Endothelial cell of umbilical vein (primary cell): ENCODE results near the gene MIX23. TPM values are rescaled to one million over a fixed set of nuclear protein-coding genes. Genes with fewer than 3 reads are reported as not detected.

Experiments used
- BruUV-seq: library from RNA; stranded (reverse); fragments of 400-500 nt; replicated peaks from 2 replicates; lab custom pipeline; 2021; lab: Mats Ljungman, UMichigan
- CTCF ChIA-PET: fragments of 300-600, 350-600 bp; sonication (Branson Sonifier 250); formaldehyde crosslinking; loops from one replicate; lab custom pipeline; 2021; ENCODE audit warnings: antibody characterized with exemption, inconsistent platforms; lab: Charles Lee
- POLR2A ChIA-PET: fragments of 300-600, 350-600 bp; sonication (Branson Sonifier 250); formaldehyde crosslinking; loops from one replicate; lab custom pipeline; 2021; ENCODE audit warnings: antibody characterized with exemption, inconsistent platforms; lab: Charles Lee
- DNase-seq: peaks from one replicate; pipeline ENCODE4 v3.0.0-alpha.2; 2011; ENCODE audit warnings: low read depth, low spot score
- FAIRE-seq: peaks from 2 replicates; lab custom pipeline; 2011; peaks lifted over from hg19 to GRCh38; lab: Jason Lieb, UNC
- H2AFZ ChIP-seq: 2 replicates; pipeline ENCODE4 v1.6.0; 2012; ENCODE audit warnings: low read depth, low read length, control low read depth, inconsistent platforms
- H3K27ac ChIP-seq: 2 replicates; pipeline ENCODE4 v1.5.1; 2011; ENCODE audit warnings: low read depth, mild to moderate bottlenecking, control low read depth, low read length, moderate library complexity; ENCODE audit not compliant: insufficient read depth
- H3K27me3 ChIP-seq, 2 experiments: 2 replicates each; pipeline versions ENCODE4 v1.6.0 to v1.6.1; 2011; ENCODE audit warnings: low read length in 2 of 2, mixed read lengths in 1 of 2; ENCODE audit not compliant: control insufficient read depth in 2 of 2, insufficient read depth in 2 of 2
- H3K36me3 ChIP-seq, 2 experiments: 2 replicates in 1 of 2; 3 replicates in 1 of 2; pipeline ENCODE4 v1.5.1; 2011; ENCODE audit warnings: low read length in 2 of 2, mild to moderate bottlenecking in 1 of 2, moderate library complexity in 1 of 2; ENCODE audit not compliant: control insufficient read depth in 2 of 2, insufficient read depth in 2 of 2; ENCODE audit errors: extremely low read depth in 1 of 2
- H3K4me1 ChIP-seq: 3 replicates; pipeline ENCODE4 v1.5.1; 2011; ENCODE audit warnings: mild to moderate bottlenecking, low read length; ENCODE audit not compliant: control insufficient read depth, insufficient read depth; ENCODE audit errors: extremely low read depth
- H3K4me2 ChIP-seq: 2 replicates; pipeline ENCODE4 v1.6.1; 2011; ENCODE audit warnings: low read length, control low read depth, mixed read lengths; ENCODE audit not compliant: insufficient read depth
- H3K4me3 ChIP-seq, 3 experiments: fragments of 200-600 bp in 1 of 3; sonication (generic), shearing (Covaris generic) in 1 of 3; replicated peaks in 1 of 3; 2 replicates each; pipeline ENCODE4 v1.5.1; 2011 to 2016; ENCODE audit warnings: control low read depth in 3 of 3, low read length in 3 of 3, mild to moderate bottlenecking in 2 of 3, inconsistent platforms in 1 of 3, low read depth in 1 of 3, moderate library complexity in 1 of 3; ENCODE audit not compliant: insufficient read depth in 1 of 3
- H3K79me2 ChIP-seq: 2 replicates; pipeline ENCODE4 v1.6.0; 2012; ENCODE audit warnings: low read length, inconsistent platforms; ENCODE audit not compliant: control insufficient read depth, insufficient read depth
- H3K9ac ChIP-seq: replicated peaks from 2 replicates; pipeline ENCODE3; 2011; ENCODE audit warnings: low read length, control low read depth; ENCODE audit not compliant: insufficient read depth; ENCODE audit errors: extremely low read depth
- H3K9me1 ChIP-seq: replicated peaks from 3 replicates; pipeline ENCODE4 v1.6.0; 2011; ENCODE audit warnings: mild to moderate bottlenecking, low read length; ENCODE audit not compliant: control insufficient read depth, insufficient read depth; ENCODE audit errors: extremely low read depth
- H3K9me3 ChIP-seq: replicated peaks from 2 replicates; pipeline ENCODE4 v1.5.1; 2012; ENCODE audit warnings: low read length, inconsistent platforms; ENCODE audit not compliant: control insufficient read depth, insufficient read depth
- H4K20me1 ChIP-seq: replicated peaks from 2 replicates; pipeline ENCODE3; 2011; ENCODE audit warnings: mild to moderate bottlenecking, low read length; ENCODE audit not compliant: control insufficient read depth, insufficient read depth; ENCODE audit errors: extremely low read depth
- CTCF ChIP-seq, 2 donors: IDR thresholded peaks; 1 replicate in 1 of 2; 2 replicates in 1 of 2; pipeline ENCODE4 v1.5.1; 2011; ENCODE audit warnings: low read length in 2 of 2, mild to moderate bottlenecking in 2 of 2, moderate library complexity in 2 of 2, control low read depth in 1 of 2, inconsistent platforms in 1 of 2, low read depth in 1 of 2; ENCODE audit not compliant: insufficient read depth in 1 of 2; ENCODE audit errors: extremely low read depth in 1 of 2
- EZH2 ChIP-seq: IDR thresholded peaks from 2 replicates; pipeline ENCODE4 v1.6.1; 2012; ENCODE audit warnings: borderline replicate concordance, low read depth, mild to moderate bottlenecking, moderate library complexity, low read length, inconsistent platforms; ENCODE audit not compliant: severe bottlenecking
- FOS ChIP-seq: IDR thresholded peaks from 2 replicates; pipeline ENCODE4 v1.6.1; 2011; ENCODE audit warnings: mild to moderate bottlenecking, low read length, moderate library complexity, borderline replicate concordance; ENCODE audit not compliant: insufficient read depth
- GATA2 ChIP-seq: IDR thresholded peaks from 2 replicates; pipeline ENCODE4 v1.7.0; 2011; ENCODE audit warnings: low read depth, mild to moderate bottlenecking, moderate library complexity, mixed read lengths, low read length; ENCODE audit not compliant: insufficient read length, insufficient read depth
- JUN ChIP-seq: IDR thresholded peaks from 2 replicates; pipeline ENCODE4 v1.6.1; 2011; ENCODE audit warnings: borderline replicate concordance, low read depth; ENCODE audit not compliant: insufficient read length, insufficient read depth
- MAX ChIP-seq: IDR thresholded peaks from 2 replicates; pipeline ENCODE4 v1.6.1; 2011; ENCODE audit not compliant: insufficient read depth, insufficient read length
- MYC ChIP-seq: IDR thresholded peaks from one replicate; pipeline ENCODE4 v1.6.1; 2011; ENCODE audit warnings: mild to moderate bottlenecking, low read depth, low read length
- POLR2A ChIP-seq: IDR thresholded peaks from 2 replicates; pipeline ENCODE4 v1.6.1; 2012; ENCODE audit warnings: low read depth, mild to moderate bottlenecking, control low read depth, low read length
- POLR2AphosphoS5 ChIP-seq: IDR thresholded peaks from 2 replicates; pipeline ENCODE4 v1.6.1; 2012; ENCODE audit warnings: low read depth, mild to moderate bottlenecking, control low read depth, low read length, moderate library complexity; ENCODE audit not compliant: insufficient read depth
- dilution Hi-C: fragments of 300-500 bp; cut with MboI; formaldehyde crosslinking; loops from one replicate; pipeline ENCODE4 v1.15.0; 2019; ENCODE audit warnings: low sequenced_read_pairs; ENCODE audit not compliant: extremely low pct_ligation_motif_present
- intact Hi-C: fragments of 100-400 bp; cut with micrococcal nuclease; formaldehyde crosslinking; loops from one replicate; pipeline ENCODE4 v1.10.0; 2022
- polyA plus RNA-seq, 4 experiments: library from polyadenylated mRNA; depleted of rRNA in 3 of 4; stranded (reverse) in 3 of 4; unstranded in 1 of 4; fragments of >200 nt; gene quantifications; 2 replicates each; pipeline versions ENCODE4 v1.2.1 to v1.2.3, GENCODE V29; 2011 to 2012; ENCODE audit warnings: missing spikeins in 1 of 4
- total RNA-seq: library from RNA; stranded (reverse); gene quantifications from 2 replicates; pipeline ENCODE4 v1.2.3, GENCODE V29; 2021

Gene MIX23
- total and polyA plus RNA-seq, 2 donors (not counting 3 experiments of a cell fraction or from before 2014, with no cell fraction given), result 4.5 to 53.5 TPM

- peak overlapping the region; percentile 71 to 94 (median 80) for H3K4me3 ChIP-seq
- CTCF ChIA-PET, result interaction anchor here (0.7 to 2.2 kb wide), 4 partner anchors 10 to 262 kb away, joined by 3 to 13 read pairs (median 8); partner anchors contain the start of genes FAM162A and MIX23
- no peak for TF ChIP-seq GATA2
- TF ChIP-seq POLR2AphosphoS5, result no peak
- no peak for TF ChIP-seq EZH2
- no peak for TF ChIP-seq MYC
- TF ChIP-seq POLR2A, result no peak
- TF ChIP-seq FOS, result no peak
- no peak for TF ChIP-seq CTCF (IDR thresholded peaks at IDR 0.05; ENCODE audit: extremely low read depth in 1 of 2, insufficient read depth in 1 of 2, low read depth in 1 of 2, low read length in 2 of 2)
- no peak for TF ChIP-seq JUN
- TF ChIP-seq MAX, result no peak
- H3K36me3 ChIP-seq, result no peaks in the 10 kb centered on the region
- no peaks in the 10 kb centered on the region for H4K20me1 ChIP-seq
- no peaks in the 10 kb centered on the region for H3K9me3 ChIP-seq
- no peaks in the 10 kb centered on the region for H3K9me1 ChIP-seq
- BruUV-seq, result no TSS peak
- dilution Hi-C loops, result no loop called here
- H3K4me2 ChIP-seq, result peak overlapping the region; percentile 99
- H3K27ac ChIP-seq, result peak overlapping the region; percentile 90
- DNase-seq (no peak), FAIRE-seq (no peak)
- peak overlapping the region; percentile 93 for H3K9ac ChIP-seq
- peaks cover 10% of the 10 kb centered on the region for H3K79me2 ChIP-seq
- no peak overlapping the region for H2AFZ ChIP-seq
- H3K4me1 ChIP-seq, result peaks cover 9% of the 10 kb centered on the region
- POLR2A ChIA-PET, result interaction anchor here (0.7 kb wide), 1 partner anchor 9 kb away, joined by 3 read pairs; no protein-coding TSS in a partner anchor
- intact Hi-C loops, result loop anchor here (1.0 to 5.0 kb wide), 3 partner anchors 33 to 148 kb away; partner anchors contain the start of genes DTX3L, FAM162A, KPNA1 and PARP9
- no peaks in the 10 kb centered on the region for H3K27me3 ChIP-seq
These were observed 33.9 kb upstream of the MIX23 start for GRCh38 chr3:122416966-122417365.
